K562 (cell line): Measurements from ENCODE around the gene WDR18. TPM values are rescaled to one million over a fixed set of nuclear protein-coding genes. Genes with fewer than 3 reads are reported as not detected.

ENCODE experiments used
- ATAC-seq: fragments of 200-7000 bp; cut with Tn5 transposase; 3 replicates; pipeline ENCODE4 v1.9.1; 2020; ENCODE audit warnings: moderate library complexity
- BruUV-seq: library from RNA; stranded (reverse); fragments of 400-500 nt; replicated peaks from 2 replicates; lab custom pipeline; 2021; lab: Mats Ljungman, UMichigan
- CTCF ChIA-PET: fragments of 300-600 bp; formaldehyde crosslinking; extraction: SDS; loops from one replicate; lab custom pipeline; 2021; ENCODE audit warnings: low intra/inter-chr PET ratio; lab: Yijun Ruan, JAX
- POLR2A ChIA-PET: fragments of 300-600, 350-650 bp; sonication (Branson Sonifier 250); formaldehyde crosslinking; extraction: SDS; loops from one replicate; lab custom pipeline; 2021; ENCODE audit warnings: antibody characterized with exemption, inconsistent platforms; lab: Yijun Ruan, JAX
- DNase-seq, 4 experiments: peaks; one replicate each; pipeline versions ENCODE4 v3.0.0 to v3.0.0-alpha.2; 2011 to 2018; ENCODE audit warnings: low spot score in 3 of 4, mixed read lengths in 3 of 4; ENCODE audit errors: extremely low read depth in 1 of 4
- FAIRE-seq: peaks from 2 replicates; lab custom pipeline; 2011; peaks lifted over from hg19 to GRCh38; lab: Jason Lieb, UNC
- H2AFZ ChIP-seq: 2 replicates; pipeline ENCODE4 v1.6.0; 2011; ENCODE audit warnings: low read depth, low read length, control low read depth, inconsistent platforms
- H3K27ac ChIP-seq: fragments of 200-600 bp; 3 replicates; pipeline ENCODE4 v1.8.0; 2011; ENCODE audit warnings: low read depth, mild to moderate bottlenecking, control low read depth, inconsistent platforms, low read length, moderate library complexity, mixed read lengths; ENCODE audit errors: extremely low read depth
- H3K27me3 ChIP-seq, 2 experiments: fragments of 300-600 bp in 1 of 2; 2 replicates in 1 of 2; 3 replicates in 1 of 2; pipeline versions ENCODE4 v1.6.0 to v1.8.0; 2011; ENCODE audit warnings: inconsistent platforms in 2 of 2, low read length in 2 of 2, mild to moderate bottlenecking in 1 of 2, mixed read lengths in 1 of 2, moderate library complexity in 1 of 2; ENCODE audit not compliant: control insufficient read depth in 2 of 2, insufficient read depth in 2 of 2
- H3K36me3 ChIP-seq: fragments of 300-600 bp; 3 replicates; pipeline ENCODE4 v1.8.0; 2011; ENCODE audit warnings: mild to moderate bottlenecking, low read length, inconsistent platforms; ENCODE audit not compliant: control insufficient read depth, insufficient read depth
- H3K4me1 ChIP-seq, 2 experiments: fragments of 200-600 bp in 1 of 2; replicated peaks in 1 of 2; 2 replicates in 1 of 2; 3 replicates in 1 of 2; pipeline versions ENCODE4 v1.5.1 to v1.8.0; 2011; ENCODE audit warnings: inconsistent platforms in 2 of 2, low read length in 2 of 2, mild to moderate bottlenecking in 1 of 2, mixed read lengths in 1 of 2, moderate library complexity in 1 of 2; ENCODE audit not compliant: control insufficient read depth in 2 of 2, insufficient read depth in 2 of 2
- H3K4me2 ChIP-seq: 2 replicates; pipeline ENCODE4 v1.6.1; 2011; ENCODE audit warnings: low read length, control low read depth, inconsistent platforms, mixed read lengths; ENCODE audit not compliant: insufficient read depth
- H3K4me3 ChIP-seq: fragments of 200-600 bp; sonication (generic), shearing (Covaris generic); 2 replicates; pipeline ENCODE4 v1.5.1; 2016; ENCODE audit warnings: control low read depth, inconsistent platforms
- H3K79me2 ChIP-seq: fragments of 200-600 bp; 3 replicates; pipeline ENCODE4 v1.8.0; 2011; ENCODE audit warnings: low read length, inconsistent platforms; ENCODE audit not compliant: control insufficient read depth, insufficient read depth
- H3K9ac ChIP-seq, 2 experiments: 2 replicates each; pipeline versions ENCODE4 v1.6.0 to v1.6.1; 2011; ENCODE audit warnings: low read depth in 2 of 2, low read length in 2 of 2, control low read depth in 1 of 2, inconsistent platforms in 1 of 2, mild to moderate bottlenecking in 1 of 2, mixed read lengths in 1 of 2; ENCODE audit not compliant: insufficient read depth in 1 of 2
- H3K9me1 ChIP-seq: one replicate; pipeline ENCODE4 v1.6.0; 2011; ENCODE audit warnings: inconsistent platforms, mild to moderate bottlenecking, low read length, moderate library complexity; ENCODE audit not compliant: control insufficient read depth, insufficient read depth
- H3K9me3 ChIP-seq: replicated peaks from 2 replicates; pipeline ENCODE4 v1.5.1; 2011; ENCODE audit warnings: low read depth, low read length, inconsistent platforms; ENCODE audit not compliant: control insufficient read depth, insufficient read depth
- H4K20me1 ChIP-seq: replicated peaks from 2 replicates; pipeline ENCODE4 v1.6.1; 2011; ENCODE audit warnings: low read length, inconsistent platforms, mixed read lengths; ENCODE audit not compliant: control insufficient read depth, insufficient read depth
- GMEB1 ChIP-seq: fragments of 250-450 bp; sonication (Bioruptor Pico); IDR thresholded peaks from 2 replicates; pipeline ENCODE4 v1.4.0; 2020; ENCODE audit warnings: mild to moderate bottlenecking
- HDAC2 ChIP-seq: fragments of 450-650 bp; IDR thresholded peaks from 2 replicates; pipeline ENCODE4 v1.6.1; 2016; ENCODE audit warnings: mild to moderate bottlenecking
- IRF9 ChIP-seq: fragments of 450-650 bp; IDR thresholded peaks from 2 replicates; pipeline ENCODE4 v1.6.1; 2016; ENCODE audit warnings: missing biosample characterization, missing genetic modification characterization
- PCBP1 ChIP-seq: fragments of 200-400 bp; formaldehyde crosslinking; IDR thresholded peaks from 2 replicates; pipeline ENCODE4 v1.6.1; 2018; ENCODE audit warnings: mild to moderate bottlenecking, low read depth, low read length; ENCODE audit not compliant: poor library complexity, severe bottlenecking
- POLR2G ChIP-seq: fragments of 200-400 bp; formaldehyde crosslinking; IDR thresholded peaks from 2 replicates; pipeline ENCODE4 v1.6.1; 2017; ENCODE audit warnings: low read depth, mild to moderate bottlenecking, antibody characterized with exemption, low read length, moderate library complexity
- RBM22 ChIP-seq: fragments of 200-400 bp; formaldehyde crosslinking; IDR thresholded peaks from 2 replicates; pipeline ENCODE4 v1.6.1; 2018; ENCODE audit warnings: low read length, low read depth; ENCODE audit not compliant: poor library complexity, severe bottlenecking
- RUNX1 ChIP-seq: sonication (generic); IDR thresholded peaks from 2 replicates; pipeline ENCODE4 v1.6.1; 2016; ENCODE audit warnings: antibody characterized with exemption, low read depth
- TFAP4 ChIP-seq: sonication (generic); formaldehyde crosslinking; IDR thresholded peaks from 2 replicates; pipeline ENCODE4 v1.8.0; 2022; ENCODE audit warnings: missing genetic modification reagents, mild to moderate bottlenecking, moderate library complexity, borderline replicate concordance
- ZBTB7A ChIP-seq: IDR thresholded peaks from 2 replicates; pipeline ENCODE4 v1.6.1; 2011; ENCODE audit warnings: low read depth, mild to moderate bottlenecking, low read length, moderate library complexity, borderline replicate concordance; ENCODE audit not compliant: control insufficient read depth
- ZNF398 ChIP-seq: fragments of 250-450 bp; sonication (Bioruptor Pico); IDR thresholded peaks from 2 replicates; pipeline ENCODE4 v1.8.0; 2021; ENCODE audit warnings: moderate library complexity, mild to moderate bottlenecking, inconsistent platforms
- WGBS: fragments of 100-300 bp; shearing (Covaris generic); methylation state at CpG from one replicate; pipeline ENCODE4 v1.1.6; 2016; ENCODE audit warnings: low coverage, mixed read lengths; ENCODE audit not compliant: insufficient coverage; ENCODE audit errors: missing lambda C conversion rate; 5-methylcytosine and 5-hydroxymethylcytosine counted together
- in situ Hi-C: fragments of 300-500 bp; cut with MboI; formaldehyde crosslinking; loops from 4 replicates; pipeline ENCODE4 v1.15.0; 2018; ENCODE audit warnings: inconsistent platforms, mixed read lengths
- intact Hi-C: fragments of 100-400 bp; cut with micrococcal nuclease; formaldehyde crosslinking; loops from 2 replicates; pipeline ENCODE4 v1.14.2; 2022
- polyA plus RNA-seq, 8 experiments: library from polyadenylated mRNA; depleted of rRNA in 4 of 8; stranded (reverse) in 5 of 8; unstranded in 3 of 8; fragments of >200 nt; fragmentation: Nextera tagmentation in 2 of 8; fragmentation: Illumina TruSeq in 1 of 8; extraction: Ambion mirVana in 2 of 8; extraction: Trizol in 1 of 8; gene quantifications; 2 replicates each; pipeline versions ENCODE4 v1.2.1 to v1.2.3, GENCODE V29; 2011 to 2014; ENCODE audit warnings: inconsistent platforms in 1 of 8, missing spikeins in 1 of 8
- total RNA-seq, 7 experiments: library from RNA; depleted of rRNA in 6 of 7; stranded (reverse); fragments of >200 nt in 6 of 7; fragmentation: Illumina TruSeq in 2 of 7; extraction: Trizol in 2 of 7; gene quantifications; 2 replicates each; pipeline versions ENCODE4 v1.2.1 to v1.2.3, GENCODE V29; 2011 to 2021; ENCODE audit warnings: low replicate concordance in 1 of 7

WDR18 gene
- total and polyA plus RNA-seq, 9 of the 15 experiments (the other 6 are each of a cell fraction or from before 2014, with no cell fraction given) = 0.65 to 181 (median 30.1) TPM

GRCh38 chr19:977058-977464 is 7.1 kb upstream of the WDR18 start:
- no peak for DNase-seq
- no peak overlapping the region; a peak in 1 of 4 replicates for H3K9ac ChIP-seq
- peaks cover 14 to 68% of the 10 kb centered on the region in 2 experiments for H3K4me1 ChIP-seq
- no peak for FAIRE-seq
- POLR2A ChIA-PET = interaction anchor here (0.6 to 1.5 kb wide), 5 partner anchors 10 to 177 kb away, joined by 3 to 6 read pairs (median 3); no protein-coding TSS in a partner anchor
- no peaks in the 10 kb centered on the region; the same call in 1 of the 2 replicates for H3K9me3 ChIP-seq
- in situ Hi-C loops (no loop called here), intact Hi-C loops (no loop called here)
- H3K9me1 ChIP-seq = no peaks in the 10 kb centered on the region
- no TSS peak for BruUV-seq
- H3K27me3 ChIP-seq = no peaks in the 10 kb centered on the region
- H2AFZ ChIP-seq = no peak overlapping the region
- ATAC-seq = no peak
- no peak overlapping the region for H3K4me3 ChIP-seq
- TF ChIP-seq HDAC2 (no peak), RBM22 (peak; percentile 84), ZNF398 (no peak), RUNX1 (no peak), TFAP4 (CRISPR knock-in tag) (peak; percentile 32; the same call in 1 of the 2 replicates), POLR2G (peak; percentile 76), PCBP1 (no peak), GMEB1 (CRISPR knock-in tag) (no peak), IRF9 (no peak), ZBTB7A (peak; percentile 20; the same call in 1 of the 2 replicates)
- H3K36me3 ChIP-seq = peaks cover 18% of the 10 kb centered on the region; the same call in 1 of the 3 replicates
- no peak overlapping the region for H3K27ac ChIP-seq
- 80% methylated on average over 20 of the region's 24 CpGs for WGBS
- CTCF ChIA-PET = no interaction called here
- peaks cover 10% of the 10 kb centered on the region for H3K79me2 ChIP-seq
- no peak overlapping the region for H3K4me2 ChIP-seq
- no peaks in the 10 kb centered on the region for H4K20me1 ChIP-seq
